Adrenal gland (tissue), 5 donors: Measurements from ENCODE around the gene SMIM1.

Experiments used
- POLR2A ChIP-seq, 2 donors: fragments of 450-650 bp; IDR thresholded peaks; one replicate each; pipeline ENCODE4 v1.6.1; 2017; ENCODE audit warnings: antibody characterized with exemption in 2 of 2, mild to moderate bottlenecking in 2 of 2, moderate library complexity in 1 of 2
- TF ChIP-seq, protein P1 (sequence below), 6 experiments: fragments of 450-650 bp in 4 of 6; fragments of 200-600 bp in 2 of 6; sonication (generic) in 1 of 6; IDR thresholded peaks; 1 replicate in 5 of 6; 2 replicates in 1 of 6; pipeline versions ENCODE4 v1.5.1 to v1.8.0; 2016 to 2021; ENCODE audit warnings: antibody characterized with exemption in 6 of 6, mild to moderate bottlenecking in 2 of 6, moderate library complexity in 1 of 6
- donor health status: DM: no; HTN: no; CAD: no.

DNA sequence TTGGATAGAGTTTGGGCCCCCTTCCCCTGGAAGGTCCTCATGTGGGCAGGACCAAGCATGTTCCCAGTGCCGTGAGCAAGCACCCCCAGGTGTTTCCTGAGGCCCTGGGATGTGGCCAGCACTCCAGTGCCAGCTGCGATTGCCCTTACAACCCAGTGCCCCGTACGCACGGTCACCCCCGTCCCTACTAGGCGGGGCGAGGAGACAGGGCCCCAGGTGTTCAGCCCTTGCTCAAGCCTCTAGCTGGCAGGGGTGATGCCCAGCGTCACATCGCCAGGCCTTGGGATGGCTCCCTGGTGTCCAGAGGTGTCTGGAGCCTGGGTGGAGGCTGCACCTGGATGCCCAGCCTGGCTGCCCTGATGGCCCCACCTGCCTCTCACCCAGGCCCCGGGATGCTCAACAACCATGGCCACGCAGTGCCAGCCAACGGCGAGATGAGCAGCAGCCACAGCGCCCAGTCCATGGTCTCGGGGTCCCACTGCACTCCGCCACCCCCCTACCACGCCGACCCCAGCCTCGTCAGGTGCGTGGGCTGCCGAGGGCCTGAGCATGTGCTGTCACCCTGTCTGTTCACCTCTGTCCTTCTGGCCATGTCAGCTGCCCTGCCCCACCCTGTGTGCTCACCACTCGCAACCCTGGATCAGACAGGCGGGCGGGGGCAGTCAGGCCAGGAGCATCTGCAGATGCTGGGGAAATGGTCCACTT lies 41.9 kb upstream of the SMIM1 start:
- TF ChIP-seq, protein P1, sequence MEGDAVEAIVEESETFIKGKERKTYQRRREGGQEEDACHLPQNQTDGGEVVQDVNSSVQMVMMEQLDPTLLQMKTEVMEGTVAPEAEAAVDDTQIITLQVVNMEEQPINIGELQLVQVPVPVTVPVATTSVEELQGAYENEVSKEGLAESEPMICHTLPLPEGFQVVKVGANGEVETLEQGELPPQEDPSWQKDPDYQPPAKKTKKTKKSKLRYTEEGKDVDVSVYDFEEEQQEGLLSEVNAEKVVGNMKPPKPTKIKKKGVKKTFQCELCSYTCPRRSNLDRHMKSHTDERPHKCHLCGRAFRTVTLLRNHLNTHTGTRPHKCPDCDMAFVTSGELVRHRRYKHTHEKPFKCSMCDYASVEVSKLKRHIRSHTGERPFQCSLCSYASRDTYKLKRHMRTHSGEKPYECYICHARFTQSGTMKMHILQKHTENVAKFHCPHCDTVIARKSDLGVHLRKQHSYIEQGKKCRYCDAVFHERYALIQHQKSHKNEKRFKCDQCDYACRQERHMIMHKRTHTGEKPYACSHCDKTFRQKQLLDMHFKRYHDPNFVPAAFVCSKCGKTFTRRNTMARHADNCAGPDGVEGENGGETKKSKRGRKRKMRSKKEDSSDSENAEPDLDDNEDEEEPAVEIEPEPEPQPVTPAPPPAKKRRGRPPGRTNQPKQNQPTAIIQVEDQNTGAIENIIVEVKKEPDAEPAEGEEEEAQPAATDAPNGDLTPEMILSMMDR (IDR thresholded peaks at IDR 0.05), result no peak
- TF ChIP-seq POLR2A (IDR thresholded peaks at IDR 0.05), result no peak
